Panc1 (cell line): ENCODE measurements around the gene NLN.

Experiments used
- POLR2AphosphoS5 ChIP-seq: IDR thresholded peaks from 2 replicates; pipeline ENCODE4 v1.6.1; 2012; ENCODE audit warnings: mild to moderate bottlenecking, low read depth, low read length, moderate library complexity
- TF ChIP-seq, protein P1 (sequence below): fragments of 450-650 bp; IDR thresholded peaks from 2 replicates; pipeline ENCODE4 v1.5.1; 2017; ENCODE audit warnings: mild to moderate bottlenecking
- TF ChIP-seq, protein P2 (sequence below), 2 experiments: IDR thresholded peaks; 2 replicates each; pipeline ENCODE4 v1.6.1; 2011 to 2012; ENCODE audit warnings: low read depth in 2 of 2, control low read depth in 1 of 2, low read length in 1 of 2, mild to moderate bottlenecking in 1 of 2, moderate library complexity in 1 of 2; ENCODE audit not compliant: insufficient read depth in 1 of 2

DNA sequence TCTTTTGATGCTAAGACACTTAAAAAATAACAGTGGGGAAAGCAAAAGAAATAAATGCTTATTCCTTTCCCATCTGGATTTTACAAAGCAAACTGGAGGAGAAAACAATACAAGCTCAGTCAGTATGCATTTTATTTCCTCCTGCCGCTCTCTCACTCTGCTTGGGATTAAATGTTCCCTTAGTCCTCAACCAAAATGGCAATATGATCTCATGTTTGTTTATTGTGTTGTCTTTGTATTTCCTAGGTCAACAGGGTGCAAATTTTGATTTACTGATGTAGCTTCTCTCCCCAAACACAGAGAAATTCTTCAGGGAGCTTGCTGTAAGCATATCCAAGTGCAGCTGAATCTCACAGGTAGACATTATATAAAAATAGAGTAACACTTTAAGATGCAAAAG, 112.3 kb downstream of the NLN start:
- TF ChIP-seq, protein P1, sequence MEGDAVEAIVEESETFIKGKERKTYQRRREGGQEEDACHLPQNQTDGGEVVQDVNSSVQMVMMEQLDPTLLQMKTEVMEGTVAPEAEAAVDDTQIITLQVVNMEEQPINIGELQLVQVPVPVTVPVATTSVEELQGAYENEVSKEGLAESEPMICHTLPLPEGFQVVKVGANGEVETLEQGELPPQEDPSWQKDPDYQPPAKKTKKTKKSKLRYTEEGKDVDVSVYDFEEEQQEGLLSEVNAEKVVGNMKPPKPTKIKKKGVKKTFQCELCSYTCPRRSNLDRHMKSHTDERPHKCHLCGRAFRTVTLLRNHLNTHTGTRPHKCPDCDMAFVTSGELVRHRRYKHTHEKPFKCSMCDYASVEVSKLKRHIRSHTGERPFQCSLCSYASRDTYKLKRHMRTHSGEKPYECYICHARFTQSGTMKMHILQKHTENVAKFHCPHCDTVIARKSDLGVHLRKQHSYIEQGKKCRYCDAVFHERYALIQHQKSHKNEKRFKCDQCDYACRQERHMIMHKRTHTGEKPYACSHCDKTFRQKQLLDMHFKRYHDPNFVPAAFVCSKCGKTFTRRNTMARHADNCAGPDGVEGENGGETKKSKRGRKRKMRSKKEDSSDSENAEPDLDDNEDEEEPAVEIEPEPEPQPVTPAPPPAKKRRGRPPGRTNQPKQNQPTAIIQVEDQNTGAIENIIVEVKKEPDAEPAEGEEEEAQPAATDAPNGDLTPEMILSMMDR = no peak
- TF ChIP-seq, protein P2, sequence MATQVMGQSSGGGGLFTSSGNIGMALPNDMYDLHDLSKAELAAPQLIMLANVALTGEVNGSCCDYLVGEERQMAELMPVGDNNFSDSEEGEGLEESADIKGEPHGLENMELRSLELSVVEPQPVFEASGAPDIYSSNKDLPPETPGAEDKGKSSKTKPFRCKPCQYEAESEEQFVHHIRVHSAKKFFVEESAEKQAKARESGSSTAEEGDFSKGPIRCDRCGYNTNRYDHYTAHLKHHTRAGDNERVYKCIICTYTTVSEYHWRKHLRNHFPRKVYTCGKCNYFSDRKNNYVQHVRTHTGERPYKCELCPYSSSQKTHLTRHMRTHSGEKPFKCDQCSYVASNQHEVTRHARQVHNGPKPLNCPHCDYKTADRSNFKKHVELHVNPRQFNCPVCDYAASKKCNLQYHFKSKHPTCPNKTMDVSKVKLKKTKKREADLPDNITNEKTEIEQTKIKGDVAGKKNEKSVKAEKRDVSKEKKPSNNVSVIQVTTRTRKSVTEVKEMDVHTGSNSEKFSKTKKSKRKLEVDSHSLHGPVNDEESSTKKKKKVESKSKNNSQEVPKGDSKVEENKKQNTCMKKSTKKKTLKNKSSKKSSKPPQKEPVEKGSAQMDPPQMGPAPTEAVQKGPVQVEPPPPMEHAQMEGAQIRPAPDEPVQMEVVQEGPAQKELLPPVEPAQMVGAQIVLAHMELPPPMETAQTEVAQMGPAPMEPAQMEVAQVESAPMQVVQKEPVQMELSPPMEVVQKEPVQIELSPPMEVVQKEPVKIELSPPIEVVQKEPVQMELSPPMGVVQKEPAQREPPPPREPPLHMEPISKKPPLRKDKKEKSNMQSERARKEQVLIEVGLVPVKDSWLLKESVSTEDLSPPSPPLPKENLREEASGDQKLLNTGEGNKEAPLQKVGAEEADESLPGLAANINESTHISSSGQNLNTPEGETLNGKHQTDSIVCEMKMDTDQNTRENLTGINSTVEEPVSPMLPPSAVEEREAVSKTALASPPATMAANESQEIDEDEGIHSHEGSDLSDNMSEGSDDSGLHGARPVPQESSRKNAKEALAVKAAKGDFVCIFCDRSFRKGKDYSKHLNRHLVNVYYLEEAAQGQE (IDR thresholded peaks at IDR 0.05; ENCODE audit: insufficient read depth in 1 of 2, low read depth in 2 of 2, low read length in 1 of 2) = no peak
- TF ChIP-seq POLR2AphosphoS5 = no peak
